Stimulated activated CD8-positive, alpha-beta memory T cell treated with anti-CD3 and anti-CD28 coated beads, Interleukin-7, amount 100 ng/mL, for 48 hours (primary cell): Measurements from ENCODE around the gene ZFAND2A.
"Not testable (repeated sequence)": the region's sequence is repeated elsewhere in the genome, so short reads cannot be mapped to it uniquely, and the experiment has no call there.

Experiments used
- DNase-seq, 2 donors: peaks; one replicate each; pipeline ENCODE4 v3.0.0-alpha.2; 2020; ENCODE audit warnings: low read depth in 1 of 2; ENCODE audit errors: extremely low read depth in 1 of 2

ZFAND2A gene

DNA sequence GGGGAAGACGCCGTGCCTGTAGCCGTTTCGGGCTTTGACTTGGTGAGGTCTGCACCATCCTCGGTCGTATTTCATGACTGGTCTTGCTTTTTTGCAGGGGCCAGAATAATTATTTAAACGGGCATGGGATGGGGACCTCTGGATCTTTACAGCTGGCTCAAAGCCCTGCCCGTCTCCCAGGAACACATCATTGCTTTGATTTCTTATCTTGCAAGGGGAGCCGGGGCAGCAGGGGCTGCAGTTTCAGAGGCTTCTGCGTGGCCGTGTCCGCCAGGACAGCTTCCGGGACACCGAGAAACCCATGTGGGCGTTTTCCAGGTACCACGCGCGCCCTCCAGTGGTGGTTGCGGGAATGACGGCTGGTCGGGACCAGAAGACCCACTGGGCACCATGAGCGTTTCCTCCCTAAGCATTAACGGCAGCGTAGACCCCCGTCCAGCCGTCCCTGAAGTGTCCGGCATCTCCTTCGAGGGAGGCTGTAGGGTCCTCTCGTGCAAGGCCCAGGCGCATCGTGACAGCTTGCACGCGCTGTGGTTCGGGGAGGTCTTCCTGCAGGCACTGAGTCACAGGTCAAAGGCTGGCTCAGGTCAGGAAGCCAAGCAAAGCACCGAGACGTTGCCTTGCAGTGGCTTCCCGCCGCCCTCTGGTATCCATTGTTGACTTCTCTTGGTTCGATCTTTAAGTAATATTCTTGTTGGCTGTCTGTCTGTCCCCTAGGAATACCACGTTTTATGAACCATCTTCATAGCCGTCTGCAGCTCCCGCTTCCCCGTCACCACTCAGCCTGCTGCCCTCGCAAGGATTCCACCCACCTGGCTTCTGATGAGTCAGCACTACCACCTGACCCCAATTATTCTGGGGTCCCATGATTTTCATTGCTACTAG, 16.2 kb upstream of the ZFAND2A start:
- DNase-seq: peak; percentile 63 to 77

DNA sequence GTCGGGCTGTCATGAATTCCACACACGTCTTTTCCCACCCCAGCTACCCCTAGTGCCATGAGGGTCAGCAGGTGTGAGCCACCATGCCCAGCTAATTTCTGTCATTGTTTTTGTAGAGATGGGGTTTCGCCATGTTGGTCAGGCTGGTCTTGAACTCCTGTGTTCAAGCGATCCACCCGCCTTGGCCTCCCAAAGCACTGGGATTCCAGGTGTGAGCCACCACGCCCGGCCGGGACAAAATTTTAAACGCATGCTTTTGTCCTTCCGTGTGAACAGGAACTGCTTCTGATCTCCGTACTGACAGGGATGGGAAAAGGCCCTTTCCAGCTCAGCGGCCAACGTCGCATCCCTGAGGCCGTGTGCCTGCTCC, 15.6 kb upstream of the ZFAND2A start:
- DNase-seq: no peak

DNA sequence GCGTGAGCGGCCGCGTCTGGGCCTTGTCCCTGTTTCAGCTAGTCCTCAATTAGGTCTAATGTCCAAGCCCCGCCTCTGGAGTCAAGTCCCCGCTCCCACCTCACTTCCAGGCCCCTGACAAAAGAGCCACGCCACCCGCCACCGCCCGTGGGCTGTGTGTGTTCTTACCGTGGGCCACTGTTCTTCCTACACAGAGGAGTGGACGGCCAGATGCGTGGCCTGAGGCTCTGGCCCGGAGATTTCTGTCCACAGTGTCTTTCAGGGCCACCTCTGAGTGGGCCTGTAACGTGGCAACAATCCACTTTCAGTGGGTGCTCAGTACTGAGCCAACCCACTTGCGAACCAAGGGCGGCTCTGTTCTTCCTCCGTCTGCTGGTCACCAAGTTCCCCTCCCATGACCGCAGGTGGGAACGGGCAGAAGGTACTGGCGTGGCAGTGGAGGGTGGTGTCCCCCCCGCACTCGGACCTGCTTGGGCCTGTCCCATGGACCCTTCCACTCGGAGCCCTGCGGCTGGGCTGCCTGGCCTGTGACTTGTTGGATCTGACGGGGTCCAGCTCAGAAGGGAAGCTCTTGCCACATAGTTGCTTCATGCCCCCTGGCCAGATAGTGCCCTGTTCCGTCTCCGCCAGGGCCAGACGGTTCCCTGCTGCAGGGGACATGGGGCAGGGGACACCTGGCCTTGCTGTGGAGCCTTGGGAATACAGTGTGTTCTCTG, 15.0 kb upstream of the ZFAND2A start:
- no peak for DNase-seq

DNA sequence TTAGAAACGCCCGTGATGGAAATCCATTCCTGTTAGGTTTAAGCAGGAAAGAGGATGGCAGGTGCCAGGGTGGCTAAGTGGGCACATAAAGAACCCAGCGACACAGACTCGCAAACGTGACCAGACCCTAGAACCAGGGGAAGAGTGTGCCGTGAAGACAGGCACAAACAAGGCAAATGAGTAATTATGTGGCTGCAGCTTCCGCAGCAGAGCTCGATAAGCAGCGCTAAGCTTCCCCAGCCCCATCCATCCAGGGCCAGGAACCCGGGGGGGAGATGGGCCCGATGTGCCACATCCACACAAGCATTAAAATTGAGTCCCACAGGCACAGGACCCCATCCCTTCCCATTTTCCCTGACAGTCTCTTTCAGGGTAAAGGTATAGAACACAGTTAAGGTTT, 14.0 kb upstream of the ZFAND2A start:
- DNase-seq: no peak

DNA sequence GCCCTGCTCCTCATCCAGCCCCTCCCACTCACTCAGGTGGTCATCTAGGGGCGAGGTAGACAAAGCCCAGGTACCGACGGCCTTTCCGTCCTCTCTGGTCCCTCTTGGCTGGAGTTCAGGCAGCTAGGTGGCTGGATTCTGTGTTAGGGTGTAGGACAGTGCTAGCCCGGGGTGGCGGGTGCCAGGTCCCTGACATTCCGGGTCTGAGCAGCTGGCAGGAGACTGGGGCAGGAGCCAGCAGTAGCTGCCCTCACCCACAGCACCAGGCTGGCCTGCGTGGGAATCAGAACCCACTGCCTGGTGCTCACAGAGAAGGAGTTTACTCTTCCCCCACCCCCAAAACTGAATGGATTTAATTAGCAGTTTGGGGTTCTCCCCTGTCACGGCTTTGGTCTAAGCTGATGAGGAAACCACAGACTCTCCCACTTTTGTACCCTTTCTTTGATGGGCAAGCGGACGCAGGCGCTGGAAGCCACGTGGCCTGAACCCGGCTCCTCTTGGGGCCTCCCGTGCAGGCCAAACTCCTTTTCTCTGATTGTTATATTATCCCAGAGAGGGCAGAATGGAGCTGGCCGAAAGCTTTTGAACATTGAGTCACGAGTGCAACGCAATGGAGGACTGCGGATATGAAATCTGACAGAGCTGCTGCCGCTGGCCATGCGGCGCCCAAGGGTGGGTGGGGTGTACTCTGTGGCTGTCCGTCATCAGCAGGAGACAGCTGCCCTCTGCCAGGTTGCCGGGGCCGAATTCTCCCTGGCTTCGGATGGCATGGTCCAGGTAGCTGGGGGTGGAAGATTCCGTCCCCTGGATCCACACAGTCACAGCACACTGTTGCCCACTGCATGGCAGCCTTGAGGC, 12.9 kb upstream of the ZFAND2A start:
- no peak for DNase-seq

DNA sequence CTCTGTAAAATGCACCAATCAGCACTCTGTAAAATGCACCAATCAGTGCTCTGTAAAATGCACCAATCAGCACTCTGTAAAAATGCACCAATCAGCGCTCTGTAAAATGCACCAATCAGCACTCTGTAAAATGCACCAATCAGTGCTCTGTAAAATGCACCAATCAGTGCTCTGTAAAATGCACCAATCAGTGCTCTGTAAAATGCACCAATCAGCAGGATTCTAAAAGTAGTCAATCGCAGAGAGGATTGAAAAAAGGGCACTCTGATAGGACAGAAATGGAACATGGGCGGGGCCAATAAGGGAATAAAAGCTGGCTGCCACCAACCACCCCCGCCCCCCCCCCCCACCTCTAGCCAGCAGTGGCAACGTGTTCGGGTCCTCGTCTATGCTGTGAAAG, 11.5 kb upstream of the ZFAND2A start:
- DNase-seq: not testable (repeated sequence)

DNA sequence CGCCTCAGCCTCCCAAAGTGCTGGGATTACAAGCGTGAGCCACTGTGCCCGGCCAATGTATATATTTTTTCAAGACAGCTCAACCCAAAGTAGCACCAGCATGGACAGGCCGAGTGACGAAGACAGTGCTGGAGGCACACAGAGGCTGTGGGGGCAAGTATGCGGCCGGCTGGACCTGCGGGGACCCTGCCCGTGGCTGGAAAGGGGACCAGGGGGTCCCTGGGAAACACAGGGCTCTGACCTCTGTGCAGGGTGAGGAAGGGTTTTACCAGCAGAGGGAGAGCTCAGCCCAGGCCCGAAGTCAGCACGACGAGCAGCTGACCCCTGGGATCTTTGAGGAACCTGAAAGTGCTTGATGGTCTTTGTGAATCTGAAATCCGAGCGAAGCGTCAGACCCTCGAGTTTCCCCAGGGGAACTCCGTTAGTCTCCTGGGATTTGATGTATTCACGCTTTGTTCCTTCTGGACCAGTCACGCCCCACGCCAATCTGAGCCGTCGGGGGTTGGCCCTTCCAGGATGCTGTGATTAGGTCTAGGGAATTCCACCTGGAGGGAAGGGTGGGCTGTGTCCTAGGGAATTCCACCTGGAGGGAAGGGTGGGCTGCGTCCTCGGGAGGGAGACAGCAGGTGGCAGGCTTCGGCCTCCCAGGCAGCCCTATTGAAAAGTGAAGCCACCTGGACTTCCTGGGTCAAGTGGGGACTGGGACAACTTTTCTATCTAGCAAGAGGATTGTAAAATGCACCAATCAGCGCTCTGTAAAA, 10.9 kb upstream of the ZFAND2A start:
- no peak for DNase-seq

DNA sequence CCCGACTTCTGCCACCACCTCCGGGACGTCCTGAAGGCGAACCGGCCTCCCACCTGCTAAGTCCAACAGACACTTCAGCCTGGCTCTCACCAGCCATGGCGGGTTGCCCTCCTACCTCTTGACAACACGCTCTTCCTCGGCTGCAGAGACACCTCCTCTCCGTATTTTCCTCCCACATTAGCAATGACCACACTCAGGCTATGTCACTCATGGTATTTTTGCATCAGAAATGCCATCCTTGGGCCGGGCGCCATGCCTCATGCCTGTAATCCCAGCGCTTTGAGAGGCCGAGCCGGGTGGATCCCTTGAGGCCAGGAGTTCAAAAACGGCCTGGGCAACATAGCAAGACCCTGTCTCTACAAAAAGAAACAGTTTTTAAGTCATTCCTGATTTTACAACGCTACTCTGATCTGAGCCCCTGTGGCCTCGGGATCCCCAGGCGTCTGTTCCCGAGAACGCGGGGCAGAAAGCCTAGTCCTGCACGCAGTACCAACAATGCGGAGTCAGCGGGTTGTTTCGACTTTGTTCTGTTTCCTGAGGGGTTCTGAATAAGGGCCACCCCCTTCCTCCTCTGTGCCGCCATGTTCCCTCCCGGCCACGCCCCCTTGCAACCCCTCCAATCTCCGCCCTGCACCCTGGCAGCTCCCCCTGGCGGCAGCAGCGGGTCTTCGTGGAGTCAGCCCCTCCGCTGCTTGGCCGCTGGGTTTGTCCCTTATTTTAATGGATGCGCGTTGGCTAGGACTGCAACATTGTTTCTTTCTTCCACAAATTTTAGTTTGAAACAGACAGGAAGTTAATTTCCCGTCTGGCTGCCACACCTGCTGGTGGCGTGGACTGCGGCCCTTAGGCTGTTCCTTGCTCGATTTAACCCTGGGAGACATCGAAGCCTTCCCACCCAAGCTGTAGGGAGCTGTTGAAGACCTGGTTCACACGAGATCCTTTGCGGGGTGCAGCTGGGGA, 9.7 kb upstream of the ZFAND2A start:
- peak; percentile 82 to 91 for DNase-seq

DNA sequence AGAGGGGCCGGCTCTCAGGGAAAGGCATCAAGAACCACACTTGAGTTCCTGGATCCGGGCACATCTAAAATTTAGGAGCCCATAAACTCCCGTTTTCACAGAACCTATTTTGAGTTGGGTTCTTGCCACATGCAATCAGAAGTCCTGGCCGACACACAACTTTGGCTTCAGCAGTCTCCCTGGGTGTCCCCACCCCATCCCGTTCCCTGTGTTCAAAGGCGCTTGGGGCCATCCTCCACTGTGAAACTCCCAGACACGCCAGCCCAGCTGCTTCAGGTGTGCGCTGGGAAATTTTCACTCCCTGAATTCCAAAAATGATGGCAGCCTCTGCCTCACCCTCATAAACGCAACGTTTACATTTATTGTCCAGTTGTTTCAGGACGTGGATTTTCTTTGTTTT, 8.4 kb upstream of the ZFAND2A start:
- DNase-seq: no peak

DNA sequence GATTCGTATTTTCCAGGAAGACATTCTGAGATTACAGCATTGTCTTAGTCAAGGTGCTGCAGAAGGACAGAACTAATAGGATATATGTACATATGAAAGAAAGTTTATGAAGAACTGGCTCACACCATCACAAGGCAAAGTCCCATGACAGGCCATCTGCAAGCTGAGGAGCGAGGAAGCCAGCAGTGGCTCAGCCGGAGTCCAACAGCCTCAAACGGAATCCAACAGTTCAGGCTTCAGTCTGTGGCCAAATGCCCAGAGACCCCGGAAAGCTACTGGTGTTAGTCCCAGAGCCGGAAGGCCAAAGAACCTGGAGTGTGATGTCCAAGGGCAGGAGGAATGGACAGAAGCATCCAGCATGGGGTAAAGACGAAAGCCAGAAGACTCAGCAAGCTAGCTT, 4.4 kb upstream of the ZFAND2A start:
- DNase-seq: no peak

DNA sequence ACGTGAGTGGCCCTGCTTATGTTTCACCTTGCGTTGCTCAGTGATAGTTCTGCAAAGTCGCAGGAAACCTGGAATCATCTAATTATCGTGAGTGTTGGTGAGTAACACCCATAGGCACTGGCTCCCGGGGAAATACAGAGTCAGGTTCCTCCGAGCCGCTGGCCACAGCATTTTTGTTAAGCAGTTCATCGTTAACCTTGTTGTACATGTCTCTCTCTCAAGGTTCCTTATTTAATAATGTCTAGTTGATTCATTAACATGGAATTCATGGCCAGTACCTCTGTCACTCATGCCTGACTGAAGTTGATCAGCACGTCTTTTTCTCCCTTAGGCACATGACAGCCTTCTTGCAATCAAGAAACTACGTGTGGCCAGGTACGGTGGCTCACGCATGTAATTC, 3.1 kb upstream of the ZFAND2A start:
- DNase-seq: no peak

DNA sequence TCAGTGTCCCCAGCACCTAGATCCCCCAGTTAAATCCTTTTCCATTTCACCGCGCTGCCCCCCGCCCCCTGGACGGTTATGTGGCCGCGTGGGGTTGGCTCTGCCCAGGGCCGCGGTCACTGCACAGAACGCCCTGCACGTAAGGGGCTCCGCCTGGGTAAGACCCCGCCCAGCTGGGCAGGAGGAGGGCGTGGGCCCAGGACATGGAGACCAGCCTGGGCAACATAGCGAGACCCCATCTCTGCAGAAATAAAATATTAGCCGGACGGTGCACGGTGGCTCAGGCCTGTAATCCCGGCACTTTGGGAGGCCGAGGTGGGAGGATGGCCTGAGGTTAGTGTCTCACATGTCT, 650 bp upstream of the ZFAND2A start:
- no peak for DNase-seq

DNA sequence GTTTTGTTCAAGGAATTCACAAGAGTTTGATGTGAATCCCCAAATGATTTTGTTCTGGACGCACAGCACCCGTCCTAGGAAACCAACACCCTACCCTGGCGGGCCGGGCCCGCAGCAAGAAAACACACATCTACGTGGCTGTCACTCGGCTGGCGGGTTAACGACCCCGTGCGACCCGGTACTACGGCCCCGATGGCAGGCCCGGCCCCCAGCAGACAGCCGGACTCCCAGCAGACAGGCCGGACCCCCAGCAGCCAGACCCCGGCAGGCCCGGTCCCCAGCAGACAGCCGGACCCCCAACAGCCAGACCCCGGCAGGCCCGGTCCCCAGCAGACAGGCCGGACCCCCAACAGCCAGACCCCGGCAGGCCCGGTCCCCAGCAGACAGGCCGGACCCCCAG, 765 bp downstream of the ZFAND2A start:
- not testable (repeated sequence) for DNase-seq

DNA sequence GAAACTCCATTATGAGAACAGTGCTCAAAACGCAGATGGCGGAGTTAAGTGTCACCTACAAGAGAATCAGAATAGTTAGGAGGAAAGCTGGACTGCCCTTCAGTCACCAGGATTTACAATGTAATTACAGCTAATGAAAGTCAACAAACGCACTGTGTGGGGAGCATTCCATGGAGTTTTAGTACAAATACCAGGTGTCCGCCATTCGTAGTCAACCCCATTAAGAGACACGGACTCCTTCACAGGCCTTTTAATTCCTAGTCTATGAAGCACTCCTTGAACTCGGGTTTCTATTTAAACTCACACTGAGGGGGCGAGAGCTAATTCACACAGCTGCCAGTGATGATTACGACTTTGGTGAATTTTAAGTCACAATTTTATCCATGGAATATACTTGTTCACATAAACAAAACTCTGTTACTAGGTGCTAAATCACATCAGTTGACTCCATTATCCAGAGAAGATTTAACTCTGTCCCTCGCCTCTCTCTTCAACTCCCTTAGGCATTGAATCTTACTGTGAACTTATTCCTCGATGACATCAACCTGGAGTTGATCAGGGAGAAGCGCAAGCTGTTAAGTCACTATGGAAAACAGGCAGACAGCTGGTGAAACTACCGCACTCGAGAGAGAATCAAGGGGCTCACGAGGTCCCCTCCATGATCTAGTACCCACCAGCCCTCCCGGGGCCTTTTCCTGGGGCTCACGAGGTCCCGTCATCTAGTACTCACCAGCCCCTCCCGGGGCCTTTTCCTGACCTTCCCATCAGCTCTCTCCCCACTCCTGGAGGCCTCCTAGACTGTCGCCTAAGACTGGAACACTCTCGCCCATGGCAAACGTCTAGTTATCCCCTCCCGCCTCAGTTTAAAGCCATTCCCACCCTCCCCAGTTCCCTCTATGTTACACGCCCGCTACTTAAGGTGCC, 1.5 kb downstream of the ZFAND2A start:
- no peak for DNase-seq

DNA sequence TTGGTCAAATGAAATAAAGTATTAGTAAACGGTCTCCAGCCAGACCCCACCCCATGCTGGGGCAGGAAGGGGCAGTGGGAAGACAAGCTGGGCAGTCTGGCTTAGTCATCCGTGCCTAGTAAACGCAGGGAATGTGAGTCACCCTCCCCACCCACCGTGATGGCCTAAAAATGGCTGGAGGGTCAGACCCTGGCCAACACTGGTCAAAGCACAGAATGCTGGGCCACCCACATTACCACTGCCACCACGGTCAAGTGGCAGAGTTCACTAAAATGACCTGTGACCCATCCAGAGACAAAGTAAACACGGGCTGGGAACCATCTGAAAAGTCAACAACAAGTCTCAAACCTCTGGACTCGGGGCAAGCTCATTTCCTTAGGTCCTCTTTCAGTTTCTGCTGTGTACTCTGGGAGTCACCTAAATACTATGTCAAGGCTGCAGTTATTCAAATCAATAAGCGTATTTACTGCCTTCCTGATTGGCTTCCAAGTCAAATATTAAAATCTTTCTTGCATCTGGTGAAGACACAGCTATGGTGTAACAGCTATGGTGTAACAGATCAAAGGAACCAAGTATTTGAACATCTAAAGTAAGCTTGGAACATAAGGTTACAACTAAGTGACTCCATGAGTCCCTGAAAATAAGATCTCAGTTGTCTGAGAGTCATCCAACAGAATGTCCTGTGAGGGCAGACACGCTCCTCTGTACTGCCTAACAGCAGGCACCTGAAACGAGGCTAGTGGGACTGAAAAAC, 3.0 kb downstream of the ZFAND2A start:
- no peak for DNase-seq

DNA sequence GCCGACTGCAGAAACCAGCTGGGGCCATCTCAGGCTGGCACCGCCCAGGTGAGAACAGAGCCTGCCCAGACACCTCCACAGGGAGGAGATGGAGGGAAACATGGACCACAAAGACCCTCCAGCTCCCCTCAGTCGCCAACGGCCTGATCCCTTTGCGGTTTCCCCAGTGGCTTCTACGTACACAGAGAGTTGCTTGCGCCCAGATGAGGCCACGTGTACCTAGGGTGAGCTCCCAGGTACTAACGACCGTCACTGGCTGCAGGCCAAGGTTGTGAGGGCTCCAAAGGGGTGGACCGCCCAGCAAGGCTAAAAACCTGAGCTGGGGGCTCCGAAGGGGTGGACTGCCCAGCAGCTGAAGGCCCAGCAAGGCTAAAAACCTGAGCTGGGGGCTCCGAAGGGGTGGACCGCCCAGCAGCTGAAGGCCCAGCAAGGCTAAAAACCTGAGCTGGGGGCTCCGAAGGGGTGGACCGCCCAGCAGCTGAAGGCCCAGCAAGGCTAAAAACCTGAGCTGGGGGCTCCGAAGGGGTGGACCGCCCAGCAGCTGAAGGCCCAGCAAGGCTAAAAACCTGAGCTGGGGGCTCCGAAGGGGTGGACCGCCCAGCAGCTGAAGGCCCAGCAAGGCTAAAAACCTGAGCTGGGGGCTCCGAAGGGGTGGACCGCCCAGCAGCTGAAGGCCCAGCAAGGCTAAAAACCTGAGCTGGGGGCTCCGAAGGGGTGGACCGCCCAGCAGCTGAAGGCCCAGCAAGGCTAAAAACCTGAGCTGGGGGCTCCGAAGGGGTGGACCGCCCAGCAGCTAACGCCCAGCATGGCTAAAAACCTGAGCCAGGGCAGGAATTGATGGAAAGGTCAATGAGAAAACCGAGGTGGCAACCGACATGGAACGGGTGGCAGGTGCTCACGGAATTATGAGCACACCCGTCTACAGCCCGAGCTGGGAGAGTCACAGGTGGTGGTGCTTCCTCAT, 3.9 kb downstream of the ZFAND2A start:
- DNase-seq: not testable (repeated sequence)
